Mucosa of gallbladder (tissue), 1 donor: ENCODE data around the gene NPTX2. TPM values are rescaled to one million over a fixed set of nuclear protein-coding genes. Genes with fewer than 3 reads are reported as not detected.

Source experiments
- DNase-seq: peaks from one replicate; pipeline ENCODE4 v3.0.0-alpha.2; 2020; ENCODE audit warnings: low spot score
- total RNA-seq: library from RNA; stranded (reverse); gene quantifications from one replicate; pipeline ENCODE4 v1.2.1, GENCODE V29; 2021
- donor health status: DM: no; HTN: no; CAD: no.

NPTX2 gene
- total RNA-seq, 1 donor from 2014 or later: 2.7 TPM

- no peak for DNase-seq
These were observed 37.6 kb downstream of the NPTX2 start for GRCh38 chr7:98654524-98655272.

DNA sequence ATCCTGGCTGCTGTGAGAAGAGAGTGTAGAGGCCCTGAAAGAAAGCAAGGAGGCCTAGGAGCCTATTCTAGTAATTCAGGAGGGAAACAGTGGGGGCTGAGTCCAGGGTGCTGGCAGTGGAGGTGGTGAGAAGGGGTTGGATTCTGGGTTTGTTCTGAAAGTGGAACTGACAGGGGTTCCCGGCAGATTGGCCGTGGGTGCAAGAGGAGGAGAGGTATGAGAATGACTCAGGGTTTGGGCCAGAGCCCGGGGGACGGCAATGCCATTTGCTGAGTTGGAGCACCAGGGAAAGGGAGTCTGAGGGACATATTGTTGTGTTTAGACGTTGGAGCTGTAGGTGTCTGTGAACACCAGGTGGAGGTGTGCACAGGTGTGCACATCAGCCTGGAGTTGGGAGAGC, 38.5 kb downstream of the NPTX2 start:
- DNase-seq: no peak

GRCh38 chr7:98656899-98657298, 39.8 kb downstream of the NPTX2 start:
- DNase-seq: no peak

GRCh38 chr7:98657736-98658135, 40.7 kb downstream of the NPTX2 start:
- no peak for DNase-seq

DNA sequence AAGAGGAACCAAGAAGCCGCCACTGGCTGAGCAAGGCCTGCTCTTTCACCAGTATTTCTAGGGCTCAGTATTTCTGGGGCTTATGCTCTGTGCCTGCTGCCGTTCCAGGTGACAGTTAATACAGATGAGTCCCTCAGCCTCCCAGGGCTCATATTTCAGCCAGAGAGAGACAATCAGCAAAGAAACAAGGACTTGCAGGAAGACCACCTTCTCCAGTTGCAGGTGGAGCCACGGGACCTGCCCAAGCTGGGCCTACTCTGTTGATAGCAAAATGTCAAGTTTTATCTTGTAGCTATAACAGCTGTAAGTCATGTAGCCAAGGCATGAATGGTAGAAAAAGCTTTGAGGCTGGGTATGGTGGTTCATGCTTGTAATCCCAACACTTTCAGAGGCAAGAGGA, 42.7 kb downstream of the NPTX2 start:
- DNase-seq: no peak

- no peak for DNase-seq
These were observed 44.5 kb downstream of the NPTX2 start for GRCh38 chr7:98661607-98662006.

- DNase-seq: no peak
These were observed 45.2 kb downstream of the NPTX2 start for GRCh38 chr7:98662289-98662688.

- no peak for DNase-seq
These were observed 47.8 kb downstream of the NPTX2 start for GRCh38 chr7:98664882-98665281.

DNA sequence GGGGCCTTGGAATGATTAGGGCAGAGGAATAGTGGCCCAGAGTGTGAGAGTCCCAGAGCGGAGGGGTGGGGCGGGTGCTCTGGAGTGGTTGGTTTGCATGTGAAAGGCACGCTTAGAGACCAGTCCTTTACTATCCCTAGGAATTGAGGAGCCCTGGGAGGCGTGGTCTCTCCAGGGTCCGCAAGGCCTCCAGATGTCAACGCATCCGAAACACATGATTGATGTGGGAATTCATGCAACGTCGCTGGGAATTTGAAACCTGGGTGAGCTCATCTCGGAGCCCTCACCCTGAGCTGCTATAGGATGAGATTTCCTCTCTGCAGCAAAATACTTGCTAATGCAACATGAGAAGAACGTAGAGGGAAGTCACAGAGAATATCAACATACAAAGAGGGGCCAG, 51.2 kb downstream of the NPTX2 start:
- DNase-seq: no peak

DNA sequence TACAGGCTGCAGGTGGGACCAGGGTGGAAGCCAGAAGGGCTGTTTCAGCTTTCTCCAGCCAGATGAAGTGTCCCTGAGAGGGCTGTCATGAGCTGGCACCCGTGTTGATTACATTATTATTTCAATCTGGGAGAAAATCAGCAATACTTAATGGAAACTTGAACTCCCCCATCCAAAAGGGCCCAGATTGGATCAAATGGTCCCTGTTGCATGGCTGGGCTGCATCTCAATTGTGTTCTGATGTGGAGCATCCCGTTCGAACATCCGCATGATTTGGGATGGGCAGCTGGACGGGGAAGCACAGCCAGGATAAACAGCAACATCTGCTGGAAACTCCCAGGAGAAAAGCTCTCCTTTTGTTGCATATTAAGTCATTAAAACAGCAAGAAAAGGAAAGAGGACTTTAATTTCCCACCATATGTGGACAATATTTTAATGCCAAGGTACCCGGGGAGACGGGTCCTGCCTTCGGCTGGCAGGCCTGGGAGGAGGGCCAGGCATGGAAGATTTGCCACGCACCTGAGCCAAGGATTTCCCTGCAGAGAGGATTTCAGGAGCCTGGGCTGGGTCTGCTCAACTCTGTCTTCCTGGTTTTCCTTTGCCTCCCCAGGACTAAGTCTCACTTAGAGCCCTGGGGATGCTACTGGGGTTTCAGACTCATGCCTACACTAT, 52.4 kb downstream of the NPTX2 start:
- no peak for DNase-seq

- no peak for DNase-seq
These were observed 53.1 kb downstream of the NPTX2 start for GRCh38 chr7:98670186-98670585.

GRCh38 chr7:98671733-98672331, 54.7 kb downstream of the NPTX2 start:
- no peak for DNase-seq

- DNase-seq: no peak
These were observed 57.4 kb downstream of the NPTX2 start for GRCh38 chr7:98674461-98674860.

GRCh38 chr7:98674881-98675280, 57.8 kb downstream of the NPTX2 start:
- DNase-seq: no peak

GRCh38 chr7:98678215-98678614, 61.1 kb downstream of the NPTX2 start:
- DNase-seq: no peak

Other genes starting within 250 kb of the NPTX2 start
- 55.8 TPM for gene BAIAP2L1, start 216.2 kb upstream of the NPTX2 start, total RNA-seq